GM21423 (cell line): ENCODE results near the gene ATF7IP2.
A peak's percentile ranks its signal among the peaks of the same experiment; 100 is the strongest.
"Not testable (repeated sequence)": the region's sequence is repeated elsewhere in the genome, so short reads cannot be mapped to it uniquely, and the experiment has no call there.

Experiments
- ATAC-seq: cut with Tn5 transposase; IDR thresholded peaks from one replicate; pipeline ENCODE4 v1.9.1; 2021; ENCODE audit warnings: mild to moderate bottlenecking, moderate library complexity; ENCODE audit not compliant: unreplicated experiment

Gene ATF7IP2

GRCh38 chr16:10385725-10386516, at the start of gene ATF7IP2:
TSS of gene ATF7IP2 (plus strand) at chr16:10386061. CDS start at chr16:10430621, 44,560 bp downstream.
- peak; percentile 92 for ATAC-seq

- no peak for ATAC-seq
Measured at GRCh38 chr16:10338426-10338825, 47.4 kb upstream of the ATF7IP2 start.

- ATAC-seq: no peak
Measured at GRCh38 chr16:10339777-10340732, 45.8 kb upstream of the ATF7IP2 start.

- no peak for ATAC-seq
Measured at GRCh38 chr16:10343124-10343760, 42.6 kb upstream of the ATF7IP2 start.

DNA sequence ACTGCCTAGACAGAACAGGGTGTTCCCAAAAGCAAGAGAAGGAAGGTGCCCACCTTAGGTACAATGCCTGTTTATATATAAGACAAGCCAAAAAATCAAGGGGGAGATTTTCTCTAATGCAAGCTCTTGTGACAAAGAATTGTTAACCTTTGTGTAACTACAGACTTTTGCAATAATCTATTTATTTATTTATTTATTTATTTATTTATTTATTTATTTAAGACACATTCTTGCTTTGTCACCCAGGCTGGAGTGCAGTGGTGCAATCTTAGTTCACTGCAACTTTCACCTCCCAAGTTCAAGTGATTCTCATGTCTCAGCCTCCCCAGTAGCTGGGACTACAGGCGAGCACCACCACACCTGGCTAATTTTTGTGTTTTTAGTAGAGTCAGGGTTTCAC, 41.2 kb upstream of the ATF7IP2 start:
- not testable (repeated sequence) for ATAC-seq

- no peak for ATAC-seq
Measured at GRCh38 chr16:10345629-10346028, 40.2 kb upstream of the ATF7IP2 start.

GRCh38 chr16:10349851-10350250, 36.0 kb upstream of the ATF7IP2 start:
- no peak for ATAC-seq

GRCh38 chr16:10352262-10352661, 33.6 kb upstream of the ATF7IP2 start:
- ATAC-seq: no peak

DNA sequence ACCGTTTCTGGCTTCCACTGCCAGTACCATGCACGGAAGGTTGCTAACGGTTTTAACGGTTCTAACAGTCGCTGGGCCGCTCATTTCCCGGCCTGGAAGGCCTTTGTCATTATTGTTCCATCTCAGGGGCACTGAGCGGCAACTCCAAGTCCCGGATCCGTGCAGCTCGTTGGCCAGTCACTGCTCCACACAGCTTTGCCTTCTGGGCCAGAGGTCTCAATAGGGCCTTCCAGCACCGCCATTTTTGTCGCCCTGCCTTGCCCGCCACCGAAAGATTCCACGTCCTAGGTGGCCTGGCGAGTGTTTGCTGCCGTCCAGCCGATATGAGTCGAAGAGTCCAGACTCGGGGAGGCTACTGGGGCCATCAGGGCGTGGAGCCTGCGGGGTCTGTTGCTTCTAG, 30.3 kb upstream of the ATF7IP2 start:
- ATAC-seq: no peak

DNA sequence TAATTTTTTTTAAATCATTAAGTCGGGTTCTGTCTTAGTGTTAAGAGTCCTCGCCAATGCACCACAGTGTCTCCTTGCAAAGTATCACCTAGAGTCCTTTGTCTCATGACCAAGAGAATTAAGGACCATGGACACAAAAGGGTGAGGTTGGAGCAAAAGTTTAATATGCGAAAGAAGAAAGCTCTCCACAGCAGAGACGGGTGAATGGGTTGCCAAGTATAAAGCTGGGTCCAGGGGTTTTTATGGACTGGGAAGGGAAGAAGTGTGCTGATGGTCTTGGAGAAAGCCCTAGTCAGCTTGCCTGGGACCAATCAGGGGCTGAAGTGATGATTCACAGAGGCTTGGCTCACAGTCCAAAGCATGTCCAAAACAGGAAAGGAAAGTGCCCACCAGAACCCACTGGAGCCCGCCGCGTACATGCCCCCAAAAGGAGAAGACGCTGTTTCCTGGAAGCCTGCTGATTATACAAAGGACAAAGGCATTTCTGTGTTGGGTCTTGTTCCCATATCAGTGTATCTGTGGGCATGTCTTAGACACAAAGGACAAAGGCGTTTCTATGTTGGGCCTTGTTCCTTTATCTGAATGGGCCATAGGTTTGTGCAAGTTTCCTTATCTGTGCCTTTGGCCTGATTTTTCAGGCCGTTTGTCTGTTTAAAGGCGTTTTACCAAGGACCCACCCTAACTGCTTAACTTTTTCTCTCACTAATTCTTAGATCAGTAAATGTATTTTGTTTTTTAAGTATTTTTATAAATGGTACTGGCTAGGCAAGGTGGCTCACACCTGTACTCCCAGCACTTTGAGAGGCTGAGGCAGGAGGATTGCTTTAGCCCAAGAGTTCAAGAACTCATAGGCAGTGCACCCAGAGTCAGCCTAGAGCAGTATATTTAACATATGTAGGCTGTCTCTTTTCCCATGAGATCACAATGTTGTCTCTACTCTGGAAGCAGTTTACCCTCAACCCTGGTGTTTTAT, 28.7 kb upstream of the ATF7IP2 start:
- ATAC-seq: no peak

DNA sequence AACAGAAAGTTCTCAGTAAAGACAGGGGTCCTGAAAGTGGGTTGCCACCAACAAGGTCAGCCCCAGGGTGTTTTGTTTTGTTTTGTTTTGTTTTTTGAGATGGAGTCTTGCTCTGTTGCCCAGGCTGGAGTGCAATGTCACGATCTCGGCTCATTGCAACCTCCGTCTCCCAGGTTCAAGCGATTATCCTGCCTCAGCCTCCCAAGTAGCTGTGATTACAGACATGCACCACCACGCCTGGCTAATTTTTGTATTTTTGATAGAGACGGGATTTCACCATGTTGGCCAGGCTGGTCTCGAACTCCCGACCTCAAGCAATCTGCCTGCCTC, 24.1 kb upstream of the ATF7IP2 start:
- ATAC-seq: not testable (repeated sequence)

DNA sequence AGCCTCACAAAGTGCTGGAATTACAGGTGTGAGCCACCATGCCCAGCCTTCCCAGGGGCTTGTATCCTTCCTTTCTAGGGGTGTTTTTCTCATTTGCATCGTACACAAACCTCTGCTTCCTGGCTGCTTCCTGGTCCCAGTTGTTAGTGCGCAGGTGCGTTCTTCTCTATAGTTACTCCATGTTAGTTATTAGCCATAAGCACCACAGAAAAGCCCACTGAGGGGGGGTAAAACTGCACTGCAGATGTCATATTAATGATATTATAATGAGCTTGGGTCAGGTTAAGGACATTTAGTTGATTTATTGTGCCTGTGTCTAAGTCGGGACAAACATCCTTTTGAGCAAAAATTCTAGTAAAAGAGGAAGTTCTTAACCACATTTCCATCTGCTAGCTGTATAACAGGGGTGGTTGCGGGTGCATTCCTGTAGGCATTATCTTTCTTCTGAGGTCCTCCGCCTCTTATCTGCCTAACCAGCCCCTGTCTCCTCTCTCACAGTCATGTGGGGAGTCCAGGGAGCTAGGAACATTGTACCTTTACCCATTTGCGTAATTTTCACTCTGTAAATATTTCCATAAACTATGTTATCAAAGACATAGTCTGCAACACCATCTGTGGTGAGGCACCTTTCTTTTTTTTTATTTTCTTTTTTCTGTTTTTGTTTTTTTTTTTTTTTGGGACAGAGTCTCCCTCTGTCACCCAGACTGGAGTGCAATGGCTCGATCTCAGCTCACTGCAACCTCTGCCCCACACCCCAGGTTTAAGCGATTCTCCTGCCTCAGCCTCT, 23.6 kb upstream of the ATF7IP2 start:
- no peak for ATAC-seq

DNA sequence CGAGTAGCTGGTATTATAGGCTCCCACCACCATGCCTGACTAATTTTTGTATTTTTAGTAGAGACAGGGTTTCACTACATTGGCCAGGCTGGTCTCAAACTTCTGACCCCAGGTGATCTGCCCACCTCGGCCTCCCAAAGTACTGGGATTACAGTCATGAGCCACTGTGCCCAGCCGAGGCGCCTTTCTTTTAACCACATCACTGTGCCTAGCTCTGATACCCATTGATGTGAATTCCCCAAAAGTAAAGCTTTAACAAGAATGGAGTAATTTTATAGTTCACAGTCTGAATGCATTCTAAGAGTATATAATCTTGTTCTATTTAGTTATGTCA, 23.0 kb upstream of the ATF7IP2 start:
- not testable (repeated sequence) for ATAC-seq

- ATAC-seq: not testable (repeated sequence)
Measured at GRCh38 chr16:10366619-10367018, 19.2 kb upstream of the ATF7IP2 start.

DNA sequence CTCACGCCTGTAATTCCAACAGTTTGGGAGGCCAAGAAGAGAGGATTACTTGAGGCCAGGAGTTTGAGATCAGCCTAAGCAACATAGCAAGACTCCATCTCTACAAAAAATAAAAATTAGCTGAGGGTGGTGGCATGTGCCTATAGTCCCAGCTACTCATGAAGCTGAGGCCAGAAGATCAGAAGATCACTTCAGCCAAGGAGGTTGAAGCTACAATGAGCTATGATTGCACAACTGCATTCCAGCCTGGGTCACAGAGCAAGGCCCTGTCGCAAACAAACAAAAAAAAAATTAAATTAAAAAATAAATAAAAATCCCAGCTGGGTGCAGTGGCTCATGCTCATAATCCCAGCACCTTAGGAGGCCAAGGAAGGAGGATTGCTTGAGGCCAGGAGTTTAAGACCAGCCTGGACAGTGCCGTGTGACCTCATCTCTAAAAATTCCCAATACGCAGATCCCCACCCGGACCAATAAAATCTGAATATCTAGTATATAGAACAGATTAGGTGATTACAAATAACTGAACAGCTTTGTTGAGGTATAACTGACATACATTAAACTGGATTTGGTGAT, 18.2 kb upstream of the ATF7IP2 start:
- no peak for ATAC-seq

DNA sequence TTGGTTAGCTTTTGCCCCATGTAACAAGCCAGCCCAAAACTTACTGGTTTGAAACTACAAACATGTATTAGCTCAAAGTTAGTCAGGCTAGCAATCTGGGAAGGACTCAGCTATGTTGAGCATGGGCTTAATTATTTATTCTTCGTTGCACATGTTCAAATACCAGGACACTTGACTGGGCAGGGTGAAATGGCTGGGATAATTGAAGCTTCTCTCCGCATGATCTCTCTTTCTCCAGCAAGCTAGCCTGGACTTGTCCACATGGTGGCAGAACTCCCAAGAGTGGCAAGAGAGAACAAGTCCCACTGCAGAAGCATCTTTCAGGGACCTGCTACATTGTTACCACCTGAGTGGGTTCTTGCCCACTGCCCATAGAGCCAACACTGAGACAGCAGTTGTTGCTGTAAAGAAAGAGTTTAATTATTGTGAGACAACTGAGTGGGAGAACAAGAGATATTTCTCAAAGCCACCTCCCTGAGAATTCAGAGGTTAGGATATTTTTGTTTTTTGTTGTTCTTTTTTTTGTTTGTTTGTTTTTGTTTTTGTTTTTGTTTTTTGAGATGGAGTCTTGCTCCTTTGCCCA, 16.8 kb upstream of the ATF7IP2 start:
- ATAC-seq: no peak

DNA sequence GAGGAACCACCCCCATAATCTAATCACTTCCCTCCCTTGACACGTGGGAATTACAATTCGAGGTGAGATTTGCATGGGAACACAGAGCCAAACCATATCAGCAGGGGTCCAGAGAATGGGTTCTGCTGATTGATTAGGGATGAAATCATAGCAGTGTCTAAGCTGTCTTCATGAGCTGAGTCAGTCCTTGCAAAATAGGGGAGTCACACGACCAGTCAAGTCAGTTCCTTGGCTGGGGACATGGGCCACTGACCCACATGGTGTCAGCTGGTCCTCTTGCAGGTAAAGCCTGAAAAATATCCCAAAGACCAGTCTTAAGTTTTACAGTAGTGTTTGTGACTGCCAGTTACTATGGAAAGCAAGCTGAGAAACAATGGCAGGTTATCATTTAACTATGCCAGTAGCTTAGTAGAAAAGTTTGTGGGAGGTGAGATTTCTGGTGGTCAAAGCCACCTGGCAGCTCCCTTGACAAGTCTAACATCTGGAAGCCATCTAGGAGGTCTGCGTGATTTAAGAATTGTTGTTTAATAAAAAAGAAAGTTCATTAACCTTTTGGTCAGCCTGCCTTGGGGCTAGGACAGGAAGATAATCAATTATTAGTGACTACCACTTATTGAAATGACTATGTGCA, 15.7 kb upstream of the ATF7IP2 start:
- no peak for ATAC-seq

DNA sequence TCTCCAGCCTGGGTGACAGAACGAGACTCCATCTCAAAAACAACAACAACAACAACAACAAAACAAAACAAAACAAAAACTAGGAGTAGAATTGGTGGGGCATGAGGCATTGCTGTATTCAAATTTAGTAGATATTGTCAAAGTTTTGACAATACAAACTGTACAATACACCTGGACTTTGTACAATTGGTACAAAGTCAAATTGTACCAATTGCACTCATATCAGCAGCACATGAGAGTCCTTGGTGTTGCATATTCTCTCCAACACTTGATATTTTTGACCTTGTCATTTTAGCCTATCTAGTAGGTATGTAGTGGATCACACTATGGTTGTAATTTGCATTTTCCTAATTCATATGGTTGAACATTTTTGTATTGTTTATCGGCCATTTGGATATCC, 14.3 kb upstream of the ATF7IP2 start:
- no peak for ATAC-seq
